Heart right ventricle (tissue), 16 donors: ENCODE data around the gene ST8SIA2. TPM values are rescaled to one million over a fixed set of nuclear protein-coding genes. Genes with fewer than 3 reads are reported as not detected.
A peak's percentile ranks its signal among the peaks of the same experiment; 100 is the strongest.

Experiments
- ATAC-seq, 8 donors: fragments of 200-7000 bp; cut with Tn5 transposase; one replicate each; pipeline ENCODE4 v1.9.1; 2020; ENCODE audit warnings: mild to moderate bottlenecking in 8 of 8, moderate library complexity in 8 of 8, moderate number of reproducible peaks in 1 of 8
- DNase-seq, 2 donors: peaks; one replicate each; pipeline ENCODE4 v3.0.0-alpha.2; 2020
- H3K27ac ChIP-seq, 10 donors: fragments of 200-600 bp; sonication (generic) in 2 of 10; one replicate each; pipeline versions ENCODE4 v1.5.0 to v1.8.0; 2020 to 2022; ENCODE audit warnings: mild to moderate bottlenecking in 3 of 10
- H3K27me3 ChIP-seq, 7 donors: fragments of 200-600 bp; one replicate each; pipeline ENCODE4 v1.8.0; 2021 to 2022; ENCODE audit warnings: mild to moderate bottlenecking in 2 of 7
- H3K36me3 ChIP-seq, 9 donors: fragments of 200-600 bp; sonication (generic) in 1 of 9; one replicate each; pipeline versions ENCODE4 v1.5.0 to v1.8.0; 2020 to 2022; ENCODE audit warnings: mild to moderate bottlenecking in 2 of 9
- H3K4me1 ChIP-seq, 9 donors: fragments of 200-600 bp; sonication (generic) in 1 of 9; one replicate each; pipeline versions ENCODE4 v1.5.0 to v1.8.0; 2020 to 2022; ENCODE audit warnings: mild to moderate bottlenecking in 4 of 9
- H3K4me3 ChIP-seq, 10 donors: fragments of 200-600 bp; sonication (generic) in 2 of 10; one replicate each; pipeline versions ENCODE4 v1.5.0 to v1.8.0; 2020 to 2022; ENCODE audit warnings: mild to moderate bottlenecking in 7 of 10, moderate library complexity in 2 of 10
- H3K9me3 ChIP-seq, 11 donors: fragments of 200-600 bp in 10 of 11; sonication (generic) in 2 of 11; one replicate each; pipeline versions ENCODE4 v1.5.0 to v1.8.0; 2013 to 2022; ENCODE audit warnings: mild to moderate bottlenecking in 2 of 11, control low read depth in 1 of 11, moderate library complexity in 1 of 11
- CTCF ChIP-seq, 9 donors: fragments of 200-600 bp; sonication (generic) in 2 of 9; IDR thresholded peaks; one replicate each; pipeline versions ENCODE4 v1.5.0 to v1.8.0; 2021 to 2022; ENCODE audit warnings: antibody characterized with exemption in 9 of 9, mild to moderate bottlenecking in 5 of 9, moderate library complexity in 1 of 9
- WGBS, 2 donors: extraction: QIAGEN DNeasy Blood & Tissue Kit; methylation state at CpG; one replicate each; pipeline ENCODE4 v1.1.7; 2013; ENCODE audit warnings: inconsistent platforms in 1 of 2; 5-methylcytosine and 5-hydroxymethylcytosine counted together
- intact Hi-C, 10 donors: fragments of 100-400 bp; cut with DNase I; formaldehyde crosslinking; loops; one replicate each; pipeline versions ENCODE4 v1.11.1 to v1.14.2; 2022
- polyA plus RNA-seq, 2 donors: library from polyadenylated mRNA; stranded (reverse); fragments of 200-250 nt; gene quantifications; one replicate each; pipeline ENCODE4 v1.2.3, GENCODE V29; 2013
- total RNA-seq, 10 donors: library from RNA; stranded (reverse); fragmentation: NEBNext Ultra II Directional in 3 of 10; extraction: Animal tissue kit (Norgen Biotek cat#: 25700) in 3 of 10; gene quantifications; one replicate each; pipeline versions ENCODE4 v1.2.1 to v1.2.4, GENCODE V29; 2021 to 2023
- donor health status: Arrhythmogenic right ventricular cardiomyopathy.
- donor health status: ischemic (EF 13 %, LVEDD 7.1; RV severe dilation, severe dysfunction).
- donor health status: healthy with polysubstance abuse.
- donor health status: DM: no; HTN: yes; CAD: no.
- donor health status: DM: no; HTN: no; CAD: no.
- donor health status: ischemic (EF 25% LVEDD 6.9; RV normal size, moderate dysfunction).
- donor health status: ischemic (EF 25% LVEDD 5.7; RV mildly dilated, moderate dysfunction).
- donor health status: healthy.
- donor health status: DM: yes; HTN: yes; CAD: no.
- donor health status: Ischemic cardiomyopathy.
- donor health status: ischemic (EF 35%, LVEDD 5.7; RV mildly dilated, moderate dysfunction).
- donor health status: nonischemic (EF 11% LVEDD 7.7; RV severe dilation, severe dysfunction).
- donor health status: DM: yes; HTN: yes; CAD: no.
- donor health status: PGD.
- donor health status: ischemic (EF 29% LVEDD 5.4; RV normal size, mild dysfunction).
- donor health status: nonischemic (EF 23%, LVEDD 6.1; RV moderate dilation, normal function).

Gene ST8SIA2
- total and polyA plus RNA-seq, 12 donors, result 0.23 to 12.2 (median 3.2) TPM

GRCh38 chr15:92402751-92403150 lies 9.1 kb downstream of the ST8SIA2 start:
- 75 to 81% methylated on average over 5 of the region's 5 CpGs for WGBS, 2 donors
- TF ChIP-seq CTCF (IDR thresholded peaks at IDR 0.05), result no peak
- no peak for DNase-seq
- Histone ChIP-seq H3K4me3 (no peak overlapping the region), H3K4me1 (peaks cover 0 to 19% (median 0%) of the 10 kb centered on the region in 9 donors), H3K27me3 (peaks cover 0 to 41% (median 18%) of the 10 kb centered on the region in 7 donors), H3K27ac (no peak overlapping the region), H3K36me3 (no peaks in the 10 kb centered on the region), H3K9me3 (no peaks in the 10 kb centered on the region)
- ATAC-seq, result no peak
- intact Hi-C loops, result no loop called here

- DNase-seq (no peak), ATAC-seq (no peak)
- H3K4me1 ChIP-seq, result peaks cover 0 to 10% (median 0%) of the 10 kb centered on the region in 9 donors
- intact Hi-C loops, result no loop called here
- H3K27me3 ChIP-seq, result peaks cover 0 to 35% (median 20%) of the 10 kb centered on the region in 7 donors
- H3K9me3 ChIP-seq, result no peaks in the 10 kb centered on the region
- H3K27ac ChIP-seq, result no peak overlapping the region
- no peak overlapping the region for H3K4me3 ChIP-seq
- 73 to 82% methylated on average over 5 of the region's 5 CpGs for WGBS, 2 donors
- no peaks in the 10 kb centered on the region for H3K36me3 ChIP-seq
- no peak for TF ChIP-seq CTCF (IDR thresholded peaks at IDR 0.05)
These were observed 12.3 kb downstream of the ST8SIA2 start for GRCh38 chr15:92405942-92406341.

GRCh38 chr15:92407321-92407720 lies 13.6 kb downstream of the ST8SIA2 start:
- Histone ChIP-seq H3K9me3 (no peaks in the 10 kb centered on the region), H3K27ac (no peak overlapping the region), H3K36me3 (no peaks in the 10 kb centered on the region), H3K27me3 (peaks cover 0 to 24% (median 7%) of the 10 kb centered on the region in 7 donors), H3K4me3 (no peak overlapping the region), H3K4me1 (peaks cover 0 to 10% (median 0%) of the 10 kb centered on the region in 9 donors)
- no peak for DNase-seq
- ATAC-seq, result peak in 2 of 8 donors; percentile 45 to 49
- no peak for TF ChIP-seq CTCF (IDR thresholded peaks at IDR 0.05)
- WGBS, 2 donors, result 67 to 74% methylated on average over 6 of the region's 6 CpGs
- intact Hi-C loops, result no loop called here

- H3K9me3 ChIP-seq, result no peaks in the 10 kb centered on the region
- H3K36me3 ChIP-seq, result no peaks in the 10 kb centered on the region
- peaks cover 0 to 20% (median 4%) of the 10 kb centered on the region in 7 donors for H3K27me3 ChIP-seq
- ATAC-seq (no peak), DNase-seq (no peak)
- intact Hi-C loops, result no loop called here
- 64 to 72% methylated on average over 5 of the region's 5 CpGs for WGBS, 2 donors
- no peak overlapping the region for H3K4me3 ChIP-seq
- TF ChIP-seq CTCF (IDR thresholded peaks at IDR 0.05), result no peak
- H3K27ac ChIP-seq, result no peak overlapping the region
- H3K4me1 ChIP-seq, result peaks cover 0 to 10% (median 0%) of the 10 kb centered on the region in 9 donors
These were observed 14.2 kb downstream of the ST8SIA2 start for GRCh38 chr15:92407916-92408315.
